T-helper 22 cell (primary cell): ENCODE data around the gene MAPK9.
"Not testable (repeated sequence)": the region's sequence is repeated elsewhere in the genome, so short reads cannot be mapped to it uniquely, and the experiment has no call there.

Experiments
- DNase-seq: peaks from one replicate; pipeline ENCODE4 v3.0.0-alpha.2; 2020; ENCODE audit warnings: low read depth

The MAPK9 gene

GRCh38 chr5:180326989-180327565 lies 35.2 kb upstream of the MAPK9 start:
- DNase-seq: no peak

GRCh38 chr5:180324601-180324950 lies 32.7 kb upstream of the MAPK9 start:
- no peak for DNase-seq

- DNase-seq: no peak
Measured at GRCh38 chr5:180323941-180324600, 32.2 kb upstream of the MAPK9 start.

- DNase-seq: no peak
Measured at GRCh38 chr5:180323160-180323559, 31.3 kb upstream of the MAPK9 start.

- no peak for DNase-seq
Measured at GRCh38 chr5:180318456-180319089, 26.7 kb upstream of the MAPK9 start.

- DNase-seq: no peak
Measured at GRCh38 chr5:180316586-180316985, 24.7 kb upstream of the MAPK9 start.

- peak; percentile 39 for DNase-seq
Measured at GRCh38 chr5:180315762-180316212, 23.9 kb upstream of the MAPK9 start.

- peak; percentile 47 for DNase-seq
Measured at GRCh38 chr5:180313677-180314505, 22.0 kb upstream of the MAPK9 start.

- no peak for DNase-seq
Measured at GRCh38 chr5:180311216-180311615, 19.3 kb upstream of the MAPK9 start.

GRCh38 chr5:180306796-180307195 lies 14.9 kb upstream of the MAPK9 start:
- DNase-seq: no peak

- DNase-seq: no peak
Measured at GRCh38 chr5:180305481-180305880, 13.6 kb upstream of the MAPK9 start.

- DNase-seq: no peak
Measured at GRCh38 chr5:180304431-180305375, 12.8 kb upstream of the MAPK9 start.

GRCh38 chr5:180304016-180304292 lies 12.1 kb upstream of the MAPK9 start:
- DNase-seq: no peak

- no peak for DNase-seq
Measured at GRCh38 chr5:180303226-180304015, 11.5 kb upstream of the MAPK9 start.

- DNase-seq: no peak
Measured at GRCh38 chr5:180302256-180302655, 10.4 kb upstream of the MAPK9 start.

GRCh38 chr5:180301253-180301652 lies 9.4 kb upstream of the MAPK9 start:
- no peak for DNase-seq

- no peak for DNase-seq
Measured at GRCh38 chr5:180299526-180299925, 7.6 kb upstream of the MAPK9 start.

- not testable (repeated sequence) for DNase-seq
Measured at GRCh38 chr5:180299014-180299413, 7.1 kb upstream of the MAPK9 start.

GRCh38 chr5:180297587-180298282 lies 5.9 kb upstream of the MAPK9 start:
- no peak for DNase-seq

GRCh38 chr5:180296771-180297170 lies 4.9 kb upstream of the MAPK9 start:
- no peak for DNase-seq
